Measurements from ENCODE around the gene DRC7. TPM values are rescaled to one million over a fixed set of nuclear protein-coding genes. Genes with fewer than 3 reads are reported as not detected.

DRC7 gene
- total and polyA plus RNA-seq, 2 donors from 2014 or later = 1.8 to 3.2 TPM

DNA sequence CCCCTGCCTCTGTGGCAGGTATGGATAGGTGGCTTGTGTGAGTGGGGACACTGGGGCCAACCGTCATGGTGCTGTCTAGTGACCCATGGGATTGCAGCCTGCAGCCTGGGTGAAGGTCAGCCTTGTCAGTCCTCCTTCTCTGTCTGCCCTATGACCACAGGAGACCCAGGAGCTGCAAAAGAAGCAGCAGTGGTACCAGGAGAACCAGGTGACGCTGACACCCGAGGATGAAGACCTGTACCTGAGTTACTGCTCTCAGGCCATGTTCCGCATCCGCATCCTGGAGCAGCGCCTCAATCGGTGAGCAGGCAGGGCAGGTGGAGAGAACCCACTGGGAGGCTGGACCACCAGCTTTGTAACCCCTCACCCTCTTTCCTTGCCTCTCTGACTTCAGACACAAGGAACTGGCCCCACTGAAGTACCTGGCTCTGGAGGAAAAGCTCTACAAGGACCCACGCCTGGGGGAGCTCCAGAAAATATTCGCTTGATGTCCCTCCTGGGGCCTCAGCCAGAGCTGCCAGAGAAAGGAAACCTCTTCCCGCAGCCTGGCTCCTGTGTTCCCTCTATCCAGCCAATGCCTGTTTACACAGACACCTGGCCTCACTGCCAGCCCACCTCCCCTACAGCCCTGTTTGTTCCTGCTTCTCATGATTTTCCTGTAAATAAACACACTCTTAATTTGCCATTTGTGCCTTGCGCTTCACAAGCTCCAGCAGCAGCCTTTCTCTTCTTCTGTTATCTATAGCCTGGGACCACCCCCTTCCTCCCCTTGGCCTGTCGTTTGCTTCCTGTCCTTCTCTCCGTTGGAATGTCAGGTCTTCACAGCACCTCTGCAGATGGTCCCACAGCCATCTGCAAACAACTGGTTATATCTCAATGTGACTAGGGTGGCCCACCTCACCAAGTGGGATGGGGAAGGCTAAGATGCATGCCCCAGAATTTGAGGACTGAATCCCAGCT, 36.4 kb downstream of the DRC7 start:
- Histone ChIP-seq H3K27ac (ENCODE audit: low read depth in 2 of 2, low read length in 2 of 2) (no peak overlapping the region), H3K36me3 (ENCODE audit: control insufficient read depth in 2 of 3, insufficient read depth in 3 of 3, low read length in 3 of 3) (no peaks in the 10 kb centered on the region), H3K4me3 (ENCODE audit: low read length in 3 of 3) (no peak overlapping the region), H3K4me1 (ENCODE audit: control insufficient read depth in 2 of 3, insufficient read depth in 2 of 3, low read depth in 1 of 3, low read length in 3 of 3) (peaks cover 0 to 5% (median 5%) of the 10 kb centered on the region in 3 donors), H3K9me3 (ENCODE audit: control insufficient read depth in 2 of 3, insufficient read depth in 1 of 3, low read length in 3 of 3) (no peaks in the 10 kb centered on the region), H3K27me3 (ENCODE audit: control insufficient read depth, insufficient read depth, low read length) (no peaks in the 10 kb centered on the region), H3K9ac (ENCODE audit: low read length in 3 of 3) (no peak overlapping the region)
- TF ChIP-seq, protein P1, sequence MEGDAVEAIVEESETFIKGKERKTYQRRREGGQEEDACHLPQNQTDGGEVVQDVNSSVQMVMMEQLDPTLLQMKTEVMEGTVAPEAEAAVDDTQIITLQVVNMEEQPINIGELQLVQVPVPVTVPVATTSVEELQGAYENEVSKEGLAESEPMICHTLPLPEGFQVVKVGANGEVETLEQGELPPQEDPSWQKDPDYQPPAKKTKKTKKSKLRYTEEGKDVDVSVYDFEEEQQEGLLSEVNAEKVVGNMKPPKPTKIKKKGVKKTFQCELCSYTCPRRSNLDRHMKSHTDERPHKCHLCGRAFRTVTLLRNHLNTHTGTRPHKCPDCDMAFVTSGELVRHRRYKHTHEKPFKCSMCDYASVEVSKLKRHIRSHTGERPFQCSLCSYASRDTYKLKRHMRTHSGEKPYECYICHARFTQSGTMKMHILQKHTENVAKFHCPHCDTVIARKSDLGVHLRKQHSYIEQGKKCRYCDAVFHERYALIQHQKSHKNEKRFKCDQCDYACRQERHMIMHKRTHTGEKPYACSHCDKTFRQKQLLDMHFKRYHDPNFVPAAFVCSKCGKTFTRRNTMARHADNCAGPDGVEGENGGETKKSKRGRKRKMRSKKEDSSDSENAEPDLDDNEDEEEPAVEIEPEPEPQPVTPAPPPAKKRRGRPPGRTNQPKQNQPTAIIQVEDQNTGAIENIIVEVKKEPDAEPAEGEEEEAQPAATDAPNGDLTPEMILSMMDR (IDR thresholded peaks at IDR 0.05; ENCODE audit: borderline replicate concordance, extremely low read depth, insufficient read depth) = no peak
- DNase-seq (peak in 2 of 5 donors; percentile 27 to 28), FAIRE-seq (no peak)
- intact Hi-C loops (cut with DNase I) = no loop called here

DNA sequence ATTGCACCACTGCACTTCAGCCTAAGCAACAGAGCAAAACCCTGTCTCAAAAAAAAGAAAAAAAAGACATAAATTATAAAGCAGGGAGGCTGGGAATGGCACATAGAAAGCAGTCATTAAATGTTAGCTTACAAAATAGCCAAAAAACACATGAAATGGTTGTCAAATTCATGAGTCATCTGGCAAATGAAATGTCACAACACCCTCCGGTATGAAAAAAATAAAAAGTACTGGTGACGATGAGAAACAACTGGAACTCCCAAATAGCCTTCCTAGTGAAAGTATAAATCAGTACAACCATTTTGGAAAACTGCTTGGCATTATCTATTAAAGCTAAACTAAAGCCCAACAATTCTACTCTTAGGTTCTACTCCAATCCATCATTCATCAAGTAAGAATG, 37.4 kb downstream of the DRC7 start:
- Histone ChIP-seq H3K27ac (ENCODE audit: low read depth in 2 of 2, low read length in 2 of 2) (no peak overlapping the region), H3K27me3 (ENCODE audit: control insufficient read depth, insufficient read depth, low read length) (no peaks in the 10 kb centered on the region), H3K9ac (ENCODE audit: low read length in 3 of 3) (no peak overlapping the region), H3K9me3 (ENCODE audit: control insufficient read depth in 2 of 3, insufficient read depth in 1 of 3, low read length in 3 of 3) (no peaks in the 10 kb centered on the region), H3K4me3 (ENCODE audit: low read length in 3 of 3) (no peak overlapping the region), H3K36me3 (ENCODE audit: control insufficient read depth in 2 of 3, insufficient read depth in 3 of 3, low read length in 3 of 3) (no peaks in the 10 kb centered on the region), H3K4me1 (ENCODE audit: control insufficient read depth in 2 of 3, insufficient read depth in 2 of 3, low read depth in 1 of 3, low read length in 3 of 3) (peaks cover 0 to 15% (median 14%) of the 10 kb centered on the region in 3 donors)
- FAIRE-seq (no peak), DNase-seq (no peak)
- TF ChIP-seq, protein P1 (IDR thresholded peaks at IDR 0.05; ENCODE audit: borderline replicate concordance, extremely low read depth, insufficient read depth) = no peak
- intact Hi-C loops (cut with DNase I) = no loop called here

DNA sequence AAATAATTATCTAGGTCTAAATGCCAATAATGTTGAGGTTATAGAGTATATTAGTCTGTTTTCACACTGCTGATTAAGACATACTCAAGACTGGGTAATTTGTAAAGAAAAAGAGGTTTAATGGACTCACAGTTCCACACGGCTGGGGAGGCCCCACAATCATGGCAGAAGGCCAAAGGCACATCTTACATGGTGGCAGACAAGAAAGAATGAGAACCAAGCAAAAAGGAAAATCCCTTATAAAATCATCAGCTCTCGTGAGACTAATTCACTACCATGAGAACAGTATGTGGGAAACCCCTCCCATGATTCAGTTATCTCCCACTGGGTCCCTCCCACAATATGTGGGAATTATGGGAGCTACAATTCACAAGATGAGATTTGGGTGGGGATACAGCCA, 38.1 kb downstream of the DRC7 start:
- peaks cover 0 to 15% (median 15%) of the 10 kb centered on the region in 3 donors for H3K4me1 ChIP-seq (ENCODE audit: control insufficient read depth in 2 of 3, insufficient read depth in 2 of 3, low read depth in 1 of 3, low read length in 3 of 3)
- H3K9ac ChIP-seq (ENCODE audit: low read length in 3 of 3) = no peak overlapping the region
- TF ChIP-seq, protein P1 (IDR thresholded peaks at IDR 0.05; ENCODE audit: borderline replicate concordance, extremely low read depth, insufficient read depth) = no peak
- H3K36me3 ChIP-seq (ENCODE audit: control insufficient read depth in 2 of 3, insufficient read depth in 3 of 3, low read length in 3 of 3) = no peaks in the 10 kb centered on the region
- intact Hi-C loops (cut with DNase I) = no loop called here
- FAIRE-seq (no peak), DNase-seq (peak in 1 of 5 donors; percentile 8)
- no peak overlapping the region for H3K4me3 ChIP-seq (ENCODE audit: low read length in 3 of 3)
- H3K27ac ChIP-seq (ENCODE audit: low read depth in 2 of 2, low read length in 2 of 2) = no peak overlapping the region
- H3K9me3 ChIP-seq (ENCODE audit: control insufficient read depth in 2 of 3, insufficient read depth in 1 of 3, low read length in 3 of 3) = no peaks in the 10 kb centered on the region
- H3K27me3 ChIP-seq (ENCODE audit: control insufficient read depth, insufficient read depth, low read length) = no peaks in the 10 kb centered on the region

Data from kidney (tissue), 14 donors.